Liver (tissue), 9 donors: ENCODE results near the gene SAFB. TPM values are rescaled to one million over a fixed set of nuclear protein-coding genes. Genes with fewer than 3 reads are reported as not detected.
A peak's percentile ranks its signal among the peaks of the same experiment; 100 is the strongest.
"Not testable (repeated sequence)": the region's sequence is repeated elsewhere in the genome, so short reads cannot be mapped to it uniquely, and the experiment has no call there.

Experiments used
- DNase-seq: peaks from one replicate; pipeline ENCODE4 v3.0.0-alpha.2; 2017; ENCODE audit warnings: low spot score
- H3K27ac ChIP-seq, 2 donors: one replicate each; pipeline ENCODE4 v1.7.0; 2013; ENCODE audit warnings: inconsistent platforms in 2 of 2, low read length in 2 of 2, control low read depth in 1 of 2, low read depth in 1 of 2, mild to moderate bottlenecking in 1 of 2
- H3K27me3 ChIP-seq, 4 donors: one replicate each; pipeline versions ENCODE4 v1.6.1 to v1.7.0; 2013; ENCODE audit warnings: low read length in 3 of 4, inconsistent platforms in 1 of 4, mild to moderate bottlenecking in 1 of 4, moderate library complexity in 1 of 4; ENCODE audit not compliant: control insufficient read depth in 4 of 4, insufficient read depth in 4 of 4
- H3K36me3 ChIP-seq, 4 donors: one replicate each; pipeline versions ENCODE4 v1.6.1 to v1.7.0; 2013; ENCODE audit warnings: low read length in 3 of 4, mild to moderate bottlenecking in 3 of 4, low read depth in 1 of 4, moderate library complexity in 1 of 4; ENCODE audit not compliant: control insufficient read depth in 4 of 4, insufficient read depth in 3 of 4
- H3K4me1 ChIP-seq, 4 donors: one replicate each; pipeline versions ENCODE4 v1.6.1 to v1.7.0; 2013; ENCODE audit warnings: low read length in 3 of 4, mild to moderate bottlenecking in 3 of 4, moderate library complexity in 1 of 4; ENCODE audit not compliant: control insufficient read depth in 4 of 4, insufficient read depth in 4 of 4
- H3K4me3 ChIP-seq, 3 donors: one replicate each; pipeline versions ENCODE4 v1.6.1 to v1.7.0; 2013; ENCODE audit warnings: low read length in 3 of 3, control low read depth in 1 of 3, low read depth in 1 of 3, mild to moderate bottlenecking in 1 of 3
- H3K9ac ChIP-seq, 2 donors: one replicate each; pipeline ENCODE4 v1.7.0; 2013; ENCODE audit warnings: low read length in 2 of 2, mild to moderate bottlenecking in 2 of 2, moderate library complexity in 2 of 2, control low read depth in 1 of 2, low read depth in 1 of 2
- H3K9me3 ChIP-seq, 4 donors: one replicate each; pipeline versions ENCODE4 v1.6.1 to v1.7.0; 2013; ENCODE audit warnings: low read length in 3 of 4; ENCODE audit not compliant: control insufficient read depth in 4 of 4
- ATF3 ChIP-seq: IDR thresholded peaks from 2 replicates; pipeline ENCODE4 v1.6.1; 2016; ENCODE audit warnings: antibody characterized with exemption
- CTCF ChIP-seq: fragments of 150-350 bp; IDR thresholded peaks from 2 replicates; pipeline ENCODE4 v1.5.1; 2017; ENCODE audit warnings: improper control_type of control experiment, low read depth, low read length; ENCODE audit not compliant: missing input control
- EGR1 ChIP-seq, 2 donors: IDR thresholded peaks; 2 replicates each; pipeline ENCODE4 v1.6.1; 2016 to 2018; ENCODE audit warnings: antibody characterized with exemption in 2 of 2, low read depth in 2 of 2
- FOXA1 ChIP-seq: IDR thresholded peaks from 2 replicates; pipeline ENCODE4 v1.6.1; 2016; ENCODE audit warnings: antibody characterized with exemption
- FOXA2 ChIP-seq: IDR thresholded peaks from 2 replicates; pipeline ENCODE4 v1.6.1; 2016; ENCODE audit warnings: antibody characterized with exemption
- GABPA ChIP-seq, 2 donors: IDR thresholded peaks in 1 of 2; conservative IDR thresholded peaks in 1 of 2; 2 replicates each; pipeline ENCODE4 v1.6.1; 2016; ENCODE audit warnings: antibody characterized with exemption in 2 of 2, mild to moderate bottlenecking in 1 of 2, moderate library complexity in 1 of 2
- HNF4G ChIP-seq: IDR thresholded peaks from 2 replicates; pipeline ENCODE4 v1.6.1; 2016; ENCODE audit warnings: antibody characterized with exemption
- JUND ChIP-seq, 2 donors: IDR thresholded peaks; 2 replicates each; pipeline ENCODE4 v1.6.1; 2016; ENCODE audit warnings: antibody characterized with exemption in 2 of 2
- MAX ChIP-seq: IDR thresholded peaks from 2 replicates; pipeline ENCODE4 v1.6.1; 2016; ENCODE audit warnings: antibody characterized with exemption
- NR2F2 ChIP-seq: IDR thresholded peaks from 2 replicates; pipeline ENCODE4 v1.6.1; 2016; ENCODE audit warnings: antibody characterized with exemption
- RAD21 ChIP-seq, 2 donors: IDR thresholded peaks; 2 replicates each; pipeline ENCODE4 v1.6.1; 2016; ENCODE audit warnings: antibody characterized with exemption in 2 of 2, mild to moderate bottlenecking in 2 of 2
- RXRA ChIP-seq, 2 donors: IDR thresholded peaks; 2 replicates each; pipeline ENCODE4 v1.6.1; 2017 to 2018; ENCODE audit warnings: antibody characterized with exemption in 2 of 2, mild to moderate bottlenecking in 1 of 2
- SP1 ChIP-seq: IDR thresholded peaks from 2 replicates; pipeline ENCODE4 v1.6.1; 2018; ENCODE audit warnings: antibody characterized with exemption, mild to moderate bottlenecking
- YY1 ChIP-seq: IDR thresholded peaks from 2 replicates; pipeline ENCODE4 v1.6.1; 2016; ENCODE audit warnings: antibody characterized with exemption, mild to moderate bottlenecking
- ZBTB33 ChIP-seq: IDR thresholded peaks from 2 replicates; pipeline ENCODE4 v1.6.1; 2016; ENCODE audit warnings: antibody characterized with exemption
- WGBS: extraction: QIAGEN DNeasy Blood & Tissue Kit; methylation state at CpG from one replicate; pipeline ENCODE4 v1.1.7; 2013; 5-methylcytosine and 5-hydroxymethylcytosine counted together
- polyA plus RNA-seq, 2 donors: library from polyadenylated mRNA; stranded (reverse) in 1 of 2; unstranded in 1 of 2; fragments of 200-250 nt in 1 of 2; fragments of >200 nt in 1 of 2; fragmentation: Nextera tagmentation in 1 of 2; extraction: Ambion mirVana in 1 of 2; gene quantifications; one replicate each; pipeline versions ENCODE4 v1.2.1 to v1.2.3, GENCODE V29; 2013 to 2015
- total RNA-seq, 2 donors: library from RNA; depleted of rRNA; stranded (reverse); fragments of >200 nt; gene quantifications; one replicate each; pipeline ENCODE4 v1.2.3, GENCODE V29; 2014
- donor health status: healthy.
- donor health status: healthy.
- donor health status: healthy.
- donor health status: healthy.
- donor health status: healthy.

The SAFB gene
- total and polyA plus RNA-seq, 4 donors = 16.5 to 65.0 (median 38.5) TPM

- 95% methylated on average over 38 of the region's 38 CpGs for WGBS
- Histone ChIP-seq H3K36me3 (peaks cover 19 to 57% (median 25%) of the 10 kb centered on the region in 4 donors), H3K27me3 (no peaks in the 10 kb centered on the region), H3K27ac (no peak overlapping the region), H3K4me1 (no peaks in the 10 kb centered on the region), H3K9me3 (no peaks in the 10 kb centered on the region), H3K4me3 (no peak overlapping the region), H3K9ac (no peak overlapping the region)
- peak; percentile 29 for DNase-seq
- no peak for TF ChIP-seq CTCF
- no peak for TF ChIP-seq NR2F2
- TF ChIP-seq RAD21 (IDR thresholded peaks at IDR 0.05) = no peak
- no peak for TF ChIP-seq SP1
- no peak for TF ChIP-seq ATF3
- TF ChIP-seq MAX = no peak
- TF ChIP-seq YY1 = no peak
- no peak for TF ChIP-seq GABPA (IDR thresholded peaks at IDR 0.05 in 1 of 2, conservative IDR thresholded peaks at IDR 0.05 in 1 of 2)
- TF ChIP-seq EGR1 (IDR thresholded peaks at IDR 0.05; ENCODE audit: low read depth in 2 of 2) = no peak
- TF ChIP-seq FOXA2 = no peak
- TF ChIP-seq RXRA (IDR thresholded peaks at IDR 0.05) = no peak
- TF ChIP-seq ZBTB33 = no peak
- no peak for TF ChIP-seq FOXA1
Observed at GRCh38 chr19:5698635-5699422, 75.9 kb downstream of the SAFB start.

- Histone ChIP-seq H3K27me3 (no peaks in the 10 kb centered on the region), H3K9ac (no peak overlapping the region), H3K36me3 (peaks cover 16 to 55% (median 25%) of the 10 kb centered on the region in 4 donors), H3K4me3 (no peak overlapping the region), H3K4me1 (no peaks in the 10 kb centered on the region), H3K9me3 (no peaks in the 10 kb centered on the region), H3K27ac (no peak overlapping the region)
- WGBS = 98% methylated on average over 22 of the region's 22 CpGs
- TF ChIP-seq GABPA (IDR thresholded peaks at IDR 0.05 in 1 of 2, conservative IDR thresholded peaks at IDR 0.05 in 1 of 2) (no peak), FOXA1 (no peak), JUND (IDR thresholded peaks at IDR 0.05) (no peak), RAD21 (IDR thresholded peaks at IDR 0.05) (no peak), HNF4G (no peak)
- DNase-seq = peak; percentile 29
Observed at GRCh38 chr19:5700455-5701092, 77.7 kb downstream of the SAFB start.

- WGBS = 97% methylated on average over 24 of the region's 28 CpGs
- not testable (repeated sequence) for H3K4me3 ChIP-seq, H3K27me3 ChIP-seq, H3K9ac ChIP-seq, H3K4me1 ChIP-seq, H3K9me3 ChIP-seq, H3K27ac ChIP-seq, DNase-seq
- peaks cover 24 to 57% (median 31%) of the 10 kb centered on the region in 4 donors for H3K36me3 ChIP-seq
Observed at GRCh38 chr19:5702053-5702410, 79.1 kb downstream of the SAFB start.
